Spleen (tissue), 11 donors: Measurements from ENCODE around the gene SGTA. TPM values are rescaled to one million over a fixed set of nuclear protein-coding genes. Genes with fewer than 3 reads are reported as not detected.

Source experiments
- DNase-seq: peaks from one replicate; pipeline ENCODE4 v3.0.0-alpha.2; 2020
- H3K27ac ChIP-seq, 8 donors: fragments of 200-600 bp; sonication (generic) in 7 of 8; 1 replicate in 4 of 8; 2 replicates in 4 of 8; pipeline versions ENCODE4 v1.5.0 to v1.8.0; 2016 to 2021; ENCODE audit warnings: inconsistent platforms in 4 of 8, mild to moderate bottlenecking in 4 of 8, moderate library complexity in 1 of 8
- H3K27me3 ChIP-seq, 7 donors: fragments of 200-600 bp; sonication (generic) in 6 of 7; replicated peaks in 1 of 7; 1 replicate in 4 of 7; 2 replicates in 3 of 7; pipeline versions ENCODE4 v1.5.0 to v1.8.0; 2016 to 2021; ENCODE audit warnings: inconsistent platforms in 3 of 7, mild to moderate bottlenecking in 1 of 7
- H3K36me3 ChIP-seq, 6 donors: fragments of 200-600 bp; sonication (generic) in 5 of 6; 1 replicate in 4 of 6; 2 replicates in 2 of 6; pipeline versions ENCODE4 v1.5.0 to v1.8.0; 2016 to 2021; ENCODE audit warnings: inconsistent platforms in 2 of 6
- H3K4me1 ChIP-seq, 6 donors: fragments of 200-600 bp; sonication (generic) in 5 of 6; 1 replicate in 3 of 6; 2 replicates in 3 of 6; pipeline versions ENCODE4 v1.5.0 to v1.8.0; 2016 to 2021; ENCODE audit warnings: inconsistent platforms in 3 of 6
- H3K4me3 ChIP-seq, 8 donors: fragments of 200-600 bp; sonication (generic) in 7 of 8; 1 replicate in 4 of 8; 2 replicates in 4 of 8; pipeline versions ENCODE4 v1.5.0 to v1.8.0; 2016 to 2021; ENCODE audit warnings: inconsistent platforms in 4 of 8, mild to moderate bottlenecking in 4 of 8, moderate library complexity in 2 of 8
- H3K9me3 ChIP-seq, 8 donors: fragments of 200-600 bp; sonication (generic) in 7 of 8; 1 replicate in 4 of 8; 2 replicates in 4 of 8; pipeline versions ENCODE4 v1.5.0 to v1.8.0; 2016 to 2021; ENCODE audit warnings: inconsistent platforms in 4 of 8
- POLR2A ChIP-seq, 3 donors: fragments of 450-650 bp; IDR thresholded peaks; one replicate each; pipeline ENCODE4 v1.5.1; 2017; ENCODE audit warnings: antibody characterized with exemption in 3 of 3, mild to moderate bottlenecking in 1 of 3
- POLR2AphosphoS5 ChIP-seq, 3 donors: sonication (generic); formaldehyde crosslinking; IDR thresholded peaks; one replicate each; pipeline ENCODE4 v1.5.1; 2017; ENCODE audit warnings: antibody characterized with exemption in 3 of 3
- WGBS, 5 donors: extraction: QIAGEN DNeasy Blood & Tissue Kit in 3 of 5; methylation state at CpG; one replicate each; pipeline versions ENCODE4 v1.1.5 to v1.1.7; 2013 to 2018; 5-methylcytosine and 5-hydroxymethylcytosine counted together
- intact Hi-C: fragments of 100-400 bp; cut with DNase I; formaldehyde crosslinking; loops from one replicate; pipeline ENCODE4 v1.15.0; 2023; ENCODE audit warnings: low total_unique reads
- polyA plus RNA-seq, 3 donors: library from polyadenylated mRNA; stranded (reverse); fragments of 200-250 nt; gene quantifications; one replicate each; pipeline ENCODE4 v1.2.1, GENCODE V29; 2013
- total RNA-seq, 7 donors: library from RNA; depleted of rRNA in 3 of 7; stranded (reverse); fragments of >200 nt in 3 of 7; fragmentation: NEBNext Ultra II Directional in 4 of 7; extraction: Animal tissue kit (Norgen Biotek cat#: 25700) in 4 of 7; gene quantifications; one replicate each; pipeline versions ENCODE4 v1.1.0 to v1.2.1, GENCODE V29; 2016 to 2021
- TF ChIP-seq, protein P1 (sequence below), 11 experiments: fragments of 200-600 bp in 7 of 11; fragments of 450-650 bp in 4 of 11; sonication (generic) in 4 of 11; IDR thresholded peaks in 8 of 11; conservative IDR thresholded peaks in 3 of 11; 1 replicate in 7 of 11; 2 replicates in 4 of 11; pipeline versions ENCODE4 v1.4.0 to v1.8.0; 2016 to 2021; ENCODE audit warnings: antibody characterized with exemption in 11 of 11, inconsistent platforms in 4 of 11, mild to moderate bottlenecking in 1 of 11
- donor health status: healthy with polysubstance abuse.
- donor health status: DM: no; HTN: no; CAD: no; lungs with moderate emphysema.
- donor health status: DM: no; HTN: no; CAD: no.
- donor health status: Bipolar disorder and iron deficiency.
- donor health status: healthy.
- donor health status: DM: no; HTN: no; CAD: no.
- donor health status: DM: yes; HTN: yes; CAD: no.

The SGTA gene
- total and polyA plus RNA-seq, 10 donors, result 36.5 to 63.0 (median 45.2) TPM

DNA sequence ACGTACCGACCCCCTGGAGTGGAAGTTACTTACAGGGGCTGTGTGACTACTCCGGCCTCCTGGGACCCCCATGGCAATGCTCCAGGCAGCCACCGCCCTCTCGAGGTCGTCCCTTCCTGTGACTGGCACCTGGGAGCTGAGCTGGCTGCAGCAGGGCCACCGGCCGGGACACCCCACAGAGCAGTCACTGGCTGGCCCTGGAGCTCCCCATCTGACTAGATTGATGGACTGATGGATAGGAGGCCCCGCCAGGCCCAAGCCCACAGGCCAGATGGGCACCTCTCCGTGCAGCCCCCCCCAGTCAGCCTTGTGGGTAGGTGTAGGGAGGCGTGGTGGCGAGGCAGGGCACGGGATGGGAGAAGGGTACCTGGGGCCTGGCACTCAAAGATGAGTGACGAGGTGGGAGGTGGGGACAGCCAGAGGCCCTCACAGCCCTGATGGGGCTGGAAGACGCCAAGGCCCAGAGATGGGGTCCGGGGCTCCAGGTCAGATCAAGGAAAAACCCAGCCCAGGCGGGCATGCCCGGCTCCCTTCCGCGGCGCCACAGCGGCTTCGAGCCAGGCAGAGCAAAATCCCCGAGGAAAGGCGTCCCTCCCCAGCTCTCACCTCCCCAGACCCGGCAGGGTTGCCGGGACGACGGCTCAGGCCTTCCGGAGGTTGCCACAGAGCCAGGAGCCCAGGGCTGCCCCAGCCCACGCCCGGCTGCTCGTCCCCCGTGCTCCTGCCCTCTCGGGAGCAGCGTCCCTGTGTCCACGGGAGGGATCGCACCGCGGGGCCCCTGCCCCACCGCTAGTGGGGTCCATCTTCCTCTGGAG is 51.7 kb downstream of the SGTA start:
- Histone ChIP-seq H3K4me1 (peaks cover 0 to 26% (median 13%) of the 10 kb centered on the region in 6 donors), H3K4me3 (no peak overlapping the region), H3K27ac (no peak overlapping the region), H3K36me3 (peaks cover 0 to 55% (median 42%) of the 10 kb centered on the region in 6 donors), H3K27me3 (peaks cover 0 to 16% (median 0%) of the 10 kb centered on the region in 7 donors), H3K9me3 (peaks cover 0 to 4% (median 0%) of the 10 kb centered on the region in 8 donors)
- 84 to 91% (median 88%) methylated on average over 25 to 41 of the region's 41 CpGs for WGBS, 5 donors
- intact Hi-C loops, result no loop called here
- DNase-seq, result no peak
- no peak for TF ChIP-seq POLR2A (IDR thresholded peaks at IDR 0.05)
- TF ChIP-seq, protein P1, sequence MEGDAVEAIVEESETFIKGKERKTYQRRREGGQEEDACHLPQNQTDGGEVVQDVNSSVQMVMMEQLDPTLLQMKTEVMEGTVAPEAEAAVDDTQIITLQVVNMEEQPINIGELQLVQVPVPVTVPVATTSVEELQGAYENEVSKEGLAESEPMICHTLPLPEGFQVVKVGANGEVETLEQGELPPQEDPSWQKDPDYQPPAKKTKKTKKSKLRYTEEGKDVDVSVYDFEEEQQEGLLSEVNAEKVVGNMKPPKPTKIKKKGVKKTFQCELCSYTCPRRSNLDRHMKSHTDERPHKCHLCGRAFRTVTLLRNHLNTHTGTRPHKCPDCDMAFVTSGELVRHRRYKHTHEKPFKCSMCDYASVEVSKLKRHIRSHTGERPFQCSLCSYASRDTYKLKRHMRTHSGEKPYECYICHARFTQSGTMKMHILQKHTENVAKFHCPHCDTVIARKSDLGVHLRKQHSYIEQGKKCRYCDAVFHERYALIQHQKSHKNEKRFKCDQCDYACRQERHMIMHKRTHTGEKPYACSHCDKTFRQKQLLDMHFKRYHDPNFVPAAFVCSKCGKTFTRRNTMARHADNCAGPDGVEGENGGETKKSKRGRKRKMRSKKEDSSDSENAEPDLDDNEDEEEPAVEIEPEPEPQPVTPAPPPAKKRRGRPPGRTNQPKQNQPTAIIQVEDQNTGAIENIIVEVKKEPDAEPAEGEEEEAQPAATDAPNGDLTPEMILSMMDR (IDR thresholded peaks at IDR 0.05 in 8 of 11, conservative IDR thresholded peaks at IDR 0.05 in 3 of 11), result no peak
- no peak for TF ChIP-seq POLR2AphosphoS5 (IDR thresholded peaks at IDR 0.05)

DNA sequence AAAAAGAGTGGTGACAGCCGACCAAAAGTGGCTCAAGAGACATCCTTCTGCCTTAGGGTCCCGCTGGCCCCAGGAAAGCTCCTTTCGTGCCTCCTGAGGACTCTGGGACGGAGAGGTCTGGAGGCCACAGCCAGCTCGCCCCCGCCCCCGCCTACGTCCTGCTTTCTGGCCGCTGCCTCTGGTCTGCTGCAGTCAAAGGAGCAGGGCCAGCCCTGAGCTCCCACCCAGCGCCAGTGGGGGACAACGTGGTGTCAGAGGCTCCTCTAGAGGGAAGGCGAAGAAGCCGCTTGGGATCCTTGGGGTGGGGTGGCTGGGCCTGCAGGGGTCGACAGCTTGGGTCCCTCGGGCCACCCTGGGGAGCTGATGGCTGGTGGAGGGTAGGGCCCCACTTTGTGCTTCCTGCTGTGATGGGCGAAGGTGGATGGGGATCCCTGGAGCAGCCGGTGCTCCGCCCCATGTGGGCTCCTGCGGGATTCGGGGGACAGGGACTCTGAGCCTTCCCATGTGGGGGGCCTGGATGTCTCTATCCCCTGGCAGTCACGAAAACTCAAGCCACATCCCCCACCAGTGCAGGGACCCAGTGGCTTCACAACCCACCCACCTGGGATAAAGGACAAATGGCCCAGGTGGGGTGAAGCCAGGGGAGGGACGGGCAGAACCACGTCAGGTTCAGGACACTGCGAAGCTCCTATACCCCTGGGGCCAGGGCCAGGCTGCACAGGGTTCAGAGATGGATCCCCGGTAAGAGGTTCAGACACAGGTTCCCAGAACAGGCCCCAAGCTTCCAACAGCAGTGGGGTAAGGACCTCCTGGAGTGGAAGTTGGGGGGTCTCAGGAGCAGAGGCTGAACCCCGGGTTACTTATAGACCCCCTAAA is 52.9 kb downstream of the SGTA start:
- intact Hi-C loops, result no loop called here
- no peak overlapping the region for H3K27ac ChIP-seq
- TF ChIP-seq POLR2A (IDR thresholded peaks at IDR 0.05), result no peak
- no peak for TF ChIP-seq POLR2AphosphoS5 (IDR thresholded peaks at IDR 0.05)
- TF ChIP-seq, protein P1 (IDR thresholded peaks at IDR 0.05 in 8 of 11, conservative IDR thresholded peaks at IDR 0.05 in 3 of 11), result no peak
- no peak for DNase-seq
- peaks cover 0 to 29% (median 0%) of the 10 kb centered on the region in 7 donors for H3K27me3 ChIP-seq
- peaks cover 0 to 43% (median 31%) of the 10 kb centered on the region in 6 donors for H3K36me3 ChIP-seq
- H3K9me3 ChIP-seq, result no peaks in the 10 kb centered on the region
- WGBS, 5 donors, result 88 to 94% (median 90%) methylated on average over 23 to 26 of the region's 26 CpGs
- no peak overlapping the region for H3K4me3 ChIP-seq
- H3K4me1 ChIP-seq, result peaks cover 0 to 30% (median 15%) of the 10 kb centered on the region in 6 donors

DNA sequence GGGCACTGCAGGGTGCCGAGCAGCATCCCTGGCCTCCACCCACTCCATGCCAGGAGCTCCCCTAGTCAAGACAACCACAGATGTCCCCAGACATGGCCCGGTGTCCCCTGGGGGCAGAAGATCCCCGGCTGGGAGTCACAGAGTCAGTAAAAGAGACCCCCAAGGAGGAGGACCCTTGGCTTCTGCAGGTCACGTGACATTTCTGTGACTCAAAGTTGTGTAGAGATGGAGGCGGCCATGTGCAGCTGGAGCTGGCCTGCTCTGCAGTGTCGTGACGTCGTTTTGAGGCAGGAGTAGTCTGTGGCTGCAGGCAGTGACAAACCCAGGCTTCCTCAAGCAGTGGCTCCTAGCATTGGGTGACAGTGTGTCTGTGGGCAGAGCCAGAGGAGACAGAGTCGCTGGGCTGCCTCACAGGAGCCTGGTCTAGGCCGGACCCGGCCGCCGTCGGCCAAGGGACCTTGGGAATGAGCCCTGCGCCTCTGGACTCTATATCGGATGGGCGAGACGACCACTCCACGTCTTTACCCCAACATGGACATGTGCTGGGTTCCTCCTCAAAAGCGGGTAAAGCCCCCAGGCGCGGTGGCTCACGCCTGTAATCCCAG is 54.2 kb downstream of the SGTA start:
- 81 to 87% (median 85%) methylated on average over 9 to 23 of the region's 23 CpGs for WGBS, 5 donors
- peak in 1 of 3 donors; percentile 7 for TF ChIP-seq POLR2AphosphoS5 (IDR thresholded peaks at IDR 0.05)
- TF ChIP-seq POLR2A (IDR thresholded peaks at IDR 0.05), result no peak
- intact Hi-C loops, result no loop called here
- no peak for DNase-seq
- peaks cover 0 to 38% (median 0%) of the 10 kb centered on the region in 7 donors for H3K27me3 ChIP-seq
- no peak overlapping the region for H3K4me3 ChIP-seq
- no peak overlapping the region for H3K27ac ChIP-seq
- peaks cover 0 to 21% (median 10%) of the 10 kb centered on the region in 6 donors for H3K4me1 ChIP-seq
- peaks cover 0 to 30% (median 21%) of the 10 kb centered on the region in 6 donors for H3K36me3 ChIP-seq
- no peaks in the 10 kb centered on the region for H3K9me3 ChIP-seq

DNA sequence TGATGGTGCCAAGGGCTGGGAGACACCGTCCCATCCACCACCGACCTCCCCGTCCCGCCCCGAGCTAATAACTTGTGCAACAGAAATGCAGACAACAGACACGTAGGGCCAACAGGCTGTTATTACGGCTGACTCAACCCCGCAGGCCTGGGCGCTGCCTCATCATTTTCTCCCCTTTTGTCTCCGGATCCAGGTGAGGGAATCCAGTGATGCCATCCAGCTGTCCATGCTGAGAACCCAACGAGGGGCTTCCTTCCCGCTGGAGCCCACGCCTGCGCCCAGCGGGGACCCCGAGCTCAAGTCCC is 55.5 kb downstream of the SGTA start:
- Histone ChIP-seq H3K27ac (no peak overlapping the region), H3K36me3 (peaks cover 0 to 17% (median 11%) of the 10 kb centered on the region in 6 donors), H3K9me3 (no peaks in the 10 kb centered on the region), H3K27me3 (peaks cover 0 to 50% (median 3%) of the 10 kb centered on the region in 7 donors), H3K4me1 (peaks cover 0 to 34% (median 12%) of the 10 kb centered on the region in 6 donors), H3K4me3 (no peak overlapping the region)
- WGBS, 5 donors, result 69 to 81% (median 76%) methylated on average over 8 to 16 of the region's 16 CpGs
- intact Hi-C loops, result no loop called here
- DNase-seq, result no peak
- TF ChIP-seq POLR2A (IDR thresholded peaks at IDR 0.05), result no peak
